Measurements from ENCODE around the gene GYPC. TPM values are rescaled to one million over a fixed set of nuclear protein-coding genes. Genes with fewer than 3 reads are reported as not detected.
A peak's percentile ranks its signal among the peaks of the same experiment; 100 is the strongest.

The GYPC gene
- total RNA-seq, 3 donors from 2014 or later, result 6.3 to 67.8 (median 14.3) TPM

GRCh38 chr2:126733795-126734194 is 77.8 kb downstream of the GYPC start:
- H3K4me1 ChIP-seq (ENCODE audit: low read depth), result no peaks in the 10 kb centered on the region

GRCh38 chr2:126736133-126736874 is 80.3 kb downstream of the GYPC start:
- ATAC-seq, result peak; percentile 96
- DNase-seq, result peak in 2 of 3 donors; percentile 44 to 72
- no peaks in the 10 kb centered on the region for H3K9me3 ChIP-seq

More at GRCh38 chr2:126733795-126734194, 77.8 kb downstream of the GYPC start:
- Histone ChIP-seq H3K4me3 (no peak overlapping the region), H3K9me3 (no peaks in the 10 kb centered on the region), H3K36me3 (ENCODE audit: low read depth) (no peaks in the 10 kb centered on the region)
- ATAC-seq (no peak), DNase-seq (no peak)
- no peak for TF ChIP-seq CTCF (IDR thresholded peaks at IDR 0.05)
- intact Hi-C loops (cut with DNase I, micrococcal nuclease), result no loop called here

DNA sequence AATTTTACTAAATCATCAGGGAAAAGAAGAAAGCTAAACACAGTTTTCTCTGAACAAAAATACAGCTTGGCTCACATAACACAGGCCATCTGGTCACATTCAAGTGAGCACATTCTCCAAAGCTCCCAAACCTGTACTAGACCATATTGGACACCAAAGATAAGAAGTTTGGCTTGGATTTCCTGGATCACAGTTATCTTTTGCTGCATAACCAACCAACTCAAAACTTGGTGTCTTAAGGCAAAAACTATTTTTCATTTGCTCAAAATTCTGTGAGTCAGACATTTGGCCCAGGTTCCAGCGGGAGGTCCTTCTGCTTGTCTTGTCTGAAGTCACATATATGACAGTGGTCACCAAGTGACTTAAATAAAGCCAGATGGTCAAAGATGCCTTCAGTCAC is 83.2 kb downstream of the GYPC start:
- intact Hi-C loops (cut with DNase I, micrococcal nuclease), result no loop called here
- Histone ChIP-seq H3K4me1 (ENCODE audit: low read depth) (no peaks in the 10 kb centered on the region), H3K4me3 (no peak overlapping the region), H3K36me3 (ENCODE audit: low read depth) (no peaks in the 10 kb centered on the region), H3K9me3 (no peaks in the 10 kb centered on the region)
- DNase-seq (no peak), ATAC-seq (no peak)
- no peak for TF ChIP-seq CTCF (IDR thresholded peaks at IDR 0.05)

More at GRCh38 chr2:126736133-126736874, 80.3 kb downstream of the GYPC start:
- intact Hi-C loops (cut with DNase I, micrococcal nuclease), result no loop called here
- no peaks in the 10 kb centered on the region for H3K36me3 ChIP-seq (ENCODE audit: low read depth)
- H3K4me1 ChIP-seq (ENCODE audit: low read depth), result no peaks in the 10 kb centered on the region
- H3K4me3 ChIP-seq, result no peak overlapping the region
- TF ChIP-seq CTCF (IDR thresholded peaks at IDR 0.05), result no peak

DNA sequence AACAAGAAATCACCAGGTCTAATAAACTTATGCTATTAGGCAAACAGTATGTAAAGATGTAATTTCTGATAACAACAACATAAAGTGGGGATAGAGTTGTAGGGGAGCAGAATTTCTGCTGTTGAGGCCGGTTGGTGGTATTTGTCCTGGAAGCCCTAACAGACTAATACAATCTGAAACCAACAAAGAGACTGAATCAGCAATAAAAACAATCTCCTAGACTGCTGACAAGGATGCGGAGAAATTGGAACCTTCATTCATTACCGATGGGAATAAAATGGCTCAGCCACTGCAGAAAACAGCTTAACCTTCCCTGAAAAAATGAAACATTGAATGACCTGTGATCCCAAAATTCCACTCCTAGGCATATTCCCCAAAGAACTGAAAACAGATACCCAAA is 88.7 kb downstream of the GYPC start:
- ATAC-seq (no peak), DNase-seq (no peak)
- TF ChIP-seq CTCF (IDR thresholded peaks at IDR 0.05), result no peak
- Histone ChIP-seq H3K9me3 (no peaks in the 10 kb centered on the region), H3K4me1 (ENCODE audit: low read depth) (no peaks in the 10 kb centered on the region), H3K4me3 (no peak overlapping the region), H3K36me3 (ENCODE audit: low read depth) (no peaks in the 10 kb centered on the region)
- intact Hi-C loops (cut with DNase I, micrococcal nuclease), result no loop called here

Other genes starting within 250 kb of the GYPC start
- gene TEX51, start 242.7 kb downstream of the GYPC start, total RNA-seq, result not detected